Activated CD8-positive, alpha-beta memory T cell treated with anti-CD3 and anti-CD28 coated beads for 4 hours (primary cell): ENCODE measurements around the gene STK35.

Experiments
- DNase-seq, 2 donors: peaks; one replicate each; pipeline ENCODE4 v3.0.0-alpha.2; 2020; ENCODE audit warnings: low read depth in 2 of 2

STK35 gene

DNA sequence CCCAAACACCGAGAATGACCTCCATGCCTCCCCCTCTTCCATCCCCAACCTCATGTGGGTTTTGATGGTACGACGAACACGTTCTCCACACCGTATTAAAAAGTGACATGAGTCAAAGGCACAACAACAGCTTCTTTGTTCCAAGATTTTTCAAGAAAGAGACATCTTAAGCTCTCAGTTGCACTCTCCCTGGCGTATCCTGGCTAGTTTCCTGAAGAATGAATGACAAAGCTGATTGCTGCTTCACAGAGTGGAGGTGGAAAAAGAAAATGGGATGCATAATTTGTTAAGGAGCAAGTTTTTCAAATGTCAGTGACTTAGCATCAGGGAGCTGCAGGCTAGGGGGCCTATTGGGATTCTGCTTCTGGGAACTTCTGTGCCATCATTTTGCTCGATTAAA, 95.5 kb downstream of the STK35 start:
- DNase-seq = no peak
